HepG2 (cell line): ENCODE measurements around the gene USP7. TPM values are rescaled to one million over a fixed set of nuclear protein-coding genes. Genes with fewer than 3 reads are reported as not detected.
A peak's percentile ranks its signal among the peaks of the same experiment; 100 is the strongest.

ENCODE experiments used
- ATAC-seq: fragments of 200-7000 bp; cut with Tn5 transposase; 3 replicates; pipeline ENCODE4 v1.9.1; 2020; ENCODE audit warnings: mild to moderate bottlenecking, moderate library complexity
- BruUV-seq: library from RNA; stranded (reverse); fragments of 400-500 nt; replicated peaks from 2 replicates; lab custom pipeline; 2021; lab: Mats Ljungman, UMichigan
- CTCF ChIA-PET: fragments of 300-600 bp; formaldehyde crosslinking; extraction: SDS; loops from one replicate; lab custom pipeline; 2021; ENCODE audit warnings: low total read pairs, inconsistent platforms, low intra/inter-chr PET ratio; lab: Yijun Ruan, JAX
- POLR2A ChIA-PET: fragments of 350-600 bp; sonication (Branson Sonifier 250); formaldehyde crosslinking; loops from one replicate; lab custom pipeline; 2020; ENCODE audit warnings: antibody characterized with exemption, inconsistent platforms; lab: Yijun Ruan, JAX
- DNase-seq: peaks from one replicate; pipeline ENCODE4 v3.0.0-alpha.2; 2015; ENCODE audit warnings: low spot score
- FAIRE-seq: peaks from 3 replicates; lab custom pipeline; 2011; peaks lifted over from hg19 to GRCh38; lab: Jason Lieb, UNC
- H2AFZ ChIP-seq: one replicate; pipeline ENCODE4 v1.6.1; 2011; ENCODE audit warnings: low read length, inconsistent platforms
- H3K27ac ChIP-seq: fragments of 300-600 bp; 3 replicates; pipeline ENCODE4 v1.8.0; 2011; ENCODE audit warnings: mixed run types, mild to moderate bottlenecking, mixed read lengths, low read length, inconsistent platforms; ENCODE audit not compliant: insufficient read depth; ENCODE audit errors: extremely low read length
- H3K27me3 ChIP-seq, 2 experiments: fragments of 200-600 bp in 1 of 2; 2 replicates in 1 of 2; 3 replicates in 1 of 2; pipeline versions ENCODE4 v1.6.0 to v1.8.0; 2011; ENCODE audit warnings: low read length in 2 of 2, mild to moderate bottlenecking in 2 of 2, moderate library complexity in 2 of 2, inconsistent platforms in 1 of 2; ENCODE audit not compliant: insufficient read depth in 2 of 2, control insufficient read depth in 1 of 2
- H3K36me3 ChIP-seq, 2 experiments: fragments of 200-600 bp in 1 of 2; replicated peaks in 1 of 2; 2 replicates in 1 of 2; 3 replicates in 1 of 2; pipeline versions ENCODE4 v1.5.1 to v1.8.0; 2011; ENCODE audit warnings: low read length in 2 of 2, inconsistent platforms in 1 of 2; ENCODE audit not compliant: insufficient read depth in 2 of 2, control insufficient read depth in 1 of 2
- H3K4me1 ChIP-seq: 2 replicates; pipeline ENCODE4 v1.5.1; 2012; ENCODE audit warnings: low read length, inconsistent platforms; ENCODE audit not compliant: insufficient read depth
- H3K4me2 ChIP-seq: 2 replicates; pipeline ENCODE4 v1.6.0; 2011; ENCODE audit warnings: low read depth, low read length, inconsistent platforms
- H3K4me3 ChIP-seq, 3 experiments: fragments of 200-600 bp in 1 of 3; sonication (generic), shearing (Covaris generic) in 1 of 3; replicated peaks in 1 of 3; 2 replicates each; pipeline ENCODE4 v1.5.1; 2011 to 2016; ENCODE audit warnings: low read length in 3 of 3, inconsistent platforms in 2 of 3, low read depth in 2 of 3, mild to moderate bottlenecking in 2 of 3, control low read depth in 1 of 3, mixed read lengths in 1 of 3; ENCODE audit not compliant: insufficient read depth in 1 of 3
- H3K79me2 ChIP-seq: one replicate; pipeline ENCODE4 v1.6.1; 2011; ENCODE audit warnings: low read length, inconsistent platforms; ENCODE audit not compliant: insufficient read depth
- H3K9ac ChIP-seq: 2 replicates; pipeline ENCODE4 v1.6.0; 2011; ENCODE audit warnings: mild to moderate bottlenecking, low read depth, low read length, inconsistent platforms; ENCODE audit not compliant: insufficient read depth
- H3K9me3 ChIP-seq: 2 replicates; pipeline ENCODE4 v1.5.1; 2012; ENCODE audit warnings: mild to moderate bottlenecking, low read length
- H4K20me1 ChIP-seq: 2 replicates; pipeline ENCODE4 v1.6.0; 2011; ENCODE audit warnings: inconsistent platforms, mild to moderate bottlenecking, low read length, moderate library complexity; ENCODE audit not compliant: insufficient read depth
- HNRNPLL ChIP-seq: fragments of 200-400 bp; formaldehyde crosslinking; IDR thresholded peaks from 2 replicates; pipeline ENCODE4 v1.6.1; 2017; ENCODE audit warnings: mild to moderate bottlenecking, low read depth, low read length; ENCODE audit not compliant: poor library complexity, severe bottlenecking
- KLF13 ChIP-seq: sonication (generic); formaldehyde crosslinking; IDR thresholded peaks from 2 replicates; pipeline ENCODE4 v1.4.0; 2020; ENCODE audit warnings: mild to moderate bottlenecking, missing genetic modification reagents
- NCOA1 ChIP-seq: sonication (generic); formaldehyde crosslinking; IDR thresholded peaks from 2 replicates; pipeline ENCODE4 v1.9.0; 2021; ENCODE audit warnings: missing genetic modification reagents
- NFATC3 ChIP-seq: sonication (generic); formaldehyde crosslinking; IDR thresholded peaks from 2 replicates; pipeline ENCODE4 v1.5.1; 2020; ENCODE audit warnings: mild to moderate bottlenecking, missing genetic modification reagents
- POLR2A ChIP-seq, 2 experiments: IDR thresholded peaks; 2 replicates each; pipeline ENCODE4 v1.6.1; 2011; ENCODE audit warnings: low read depth in 2 of 2, low read length in 2 of 2, mild to moderate bottlenecking in 1 of 2, moderate library complexity in 1 of 2; ENCODE audit not compliant: insufficient read depth in 1 of 2
- SOX6 ChIP-seq, 2 experiments: fragments of 450-650 bp in 1 of 2; sonication (generic) in 1 of 2; formaldehyde crosslinking in 1 of 2; IDR thresholded peaks; 2 replicates each; pipeline versions ENCODE4 v1.4.0 to v1.6.1; 2017 to 2020; ENCODE audit warnings: antibody characterized with exemption in 1 of 2, mild to moderate bottlenecking in 1 of 2, missing genetic modification reagents in 1 of 2
- SRSF4 ChIP-seq: fragments of 200-400 bp; formaldehyde crosslinking; IDR thresholded peaks from one replicate; pipeline ENCODE4 v1.6.1; 2018; ENCODE audit warnings: mild to moderate bottlenecking, low read depth, low read length, moderate library complexity; ENCODE audit not compliant: poor library complexity, severe bottlenecking
- THYN1 ChIP-seq: sonication (generic); formaldehyde crosslinking; IDR thresholded peaks from 2 replicates; pipeline ENCODE4 v1.8.1; 2023; ENCODE audit warnings: low read depth, mild to moderate bottlenecking, moderate library complexity, missing genetic modification reagents, borderline replicate concordance
- ZKSCAN1 ChIP-seq: fragments of 150-350 bp; IDR thresholded peaks from 2 replicates; pipeline ENCODE4 v1.6.1; 2014; ENCODE audit warnings: low read length
- ZMYM3 ChIP-seq: sonication (generic); formaldehyde crosslinking; IDR thresholded peaks from 2 replicates; pipeline ENCODE4 v1.5.1; 2020; ENCODE audit warnings: mild to moderate bottlenecking, missing genetic modification reagents
- ZNF101 ChIP-seq: sonication (generic); formaldehyde crosslinking; IDR thresholded peaks from 2 replicates; pipeline ENCODE4 v1.4.0; 2020; ENCODE audit warnings: mild to moderate bottlenecking, low read depth, missing genetic modification reagents, borderline replicate concordance
- ZNF263 ChIP-seq: sonication (generic); formaldehyde crosslinking; IDR thresholded peaks from 2 replicates; pipeline ENCODE4 v1.4.0; 2020; ENCODE audit warnings: missing genetic modification reagents
- ZNF3 ChIP-seq: IDR thresholded peaks from 2 replicates; pipeline ENCODE4 v1.7.0; 2017; ENCODE audit warnings: inconsistent platforms
- ZNF317 ChIP-seq: sonication (generic); formaldehyde crosslinking; IDR thresholded peaks from 2 replicates; pipeline ENCODE4 v1.5.0; 2020; ENCODE audit warnings: mild to moderate bottlenecking, missing genetic modification reagents
- ZNF550 ChIP-seq: sonication (generic); formaldehyde crosslinking; IDR thresholded peaks from 2 replicates; pipeline ENCODE4 v1.4.0; 2020; ENCODE audit warnings: mild to moderate bottlenecking, missing genetic modification reagents, borderline replicate concordance
- ZNF616 ChIP-seq: sonication (generic); formaldehyde crosslinking; IDR thresholded peaks from 2 replicates; pipeline ENCODE4 v1.5.0; 2020; ENCODE audit warnings: low read depth, mild to moderate bottlenecking, missing genetic modification reagents
- ZSCAN21 ChIP-seq: sonication (generic); formaldehyde crosslinking; IDR thresholded peaks from 2 replicates; pipeline ENCODE4 v1.8.0; 2022; ENCODE audit warnings: mild to moderate bottlenecking, missing genetic modification reagents, moderate library complexity, borderline replicate concordance
- WGBS: methylation state at CpG from one replicate; pipeline ENCODE4 v1.1.6; 2017; ENCODE audit warnings: low lambda C conversion rate; 5-methylcytosine and 5-hydroxymethylcytosine counted together
- in situ Hi-C: cut with HindIII; loops from 2 replicates; pipeline ENCODE4 v1.10.0; 2017; ENCODE audit warnings: low pct_unique_long_range_greater_than_20kb; ENCODE audit not compliant: extremely low pct_ligation_motif_present
- intact Hi-C: fragments of 100-400 bp; cut with micrococcal nuclease; formaldehyde crosslinking; loops from one replicate; pipeline ENCODE4 v1.10.0; 2022; ENCODE audit not compliant: unreplicated experiment
- polyA plus RNA-seq, 8 experiments: library from polyadenylated mRNA; depleted of rRNA in 3 of 8; stranded (reverse) in 7 of 8; unstranded in 1 of 8; fragments of >200 nt; fragmentation: Illumina TruSeq in 4 of 8; extraction: Trizol in 4 of 8; gene quantifications; 2 replicates each; pipeline versions ENCODE4 v1.2.1 to v1.2.3, GENCODE V29; 2011 to 2016; ENCODE audit warnings: low read depth in 4 of 8, missing spikeins in 1 of 8, mixed read lengths in 1 of 8; ENCODE audit not compliant: insufficient read depth in 1 of 8
- total RNA-seq, 5 experiments: library from RNA; depleted of rRNA; stranded (reverse); fragments of >200 nt; fragmentation: Illumina TruSeq; extraction: Trizol; gene quantifications; 2 replicates each; pipeline ENCODE4 v1.2.3, GENCODE V29; 2016; ENCODE audit warnings: low read depth in 1 of 5
- TF ChIP-seq, protein P1 (sequence below): IDR thresholded peaks from 2 replicates; pipeline ENCODE4 v1.6.1; 2012; ENCODE audit warnings: inconsistent platforms
- TF ChIP-seq, protein P2 (sequence below): sonication (generic); formaldehyde crosslinking; IDR thresholded peaks from 2 replicates; pipeline ENCODE4 v1.4.0; 2020; ENCODE audit warnings: mild to moderate bottlenecking, missing genetic modification reagents
- TF ChIP-seq, protein P3 (sequence below): sonication (generic); formaldehyde crosslinking; IDR thresholded peaks from 2 replicates; pipeline ENCODE4 v1.5.0; 2020; ENCODE audit warnings: missing genetic modification reagents, mild to moderate bottlenecking, borderline replicate concordance
- TF ChIP-seq, protein P4 (sequence below): sonication (generic); formaldehyde crosslinking; IDR thresholded peaks from 2 replicates; pipeline ENCODE4 v1.4.0; 2020; ENCODE audit warnings: missing genetic modification reagents

Gene USP7
- total and polyA plus RNA-seq, 2 of the 13 experiments (the other 11 are each of a cell fraction or from before 2014, with no cell fraction given) = 52.5 to 173 TPM

DNA sequence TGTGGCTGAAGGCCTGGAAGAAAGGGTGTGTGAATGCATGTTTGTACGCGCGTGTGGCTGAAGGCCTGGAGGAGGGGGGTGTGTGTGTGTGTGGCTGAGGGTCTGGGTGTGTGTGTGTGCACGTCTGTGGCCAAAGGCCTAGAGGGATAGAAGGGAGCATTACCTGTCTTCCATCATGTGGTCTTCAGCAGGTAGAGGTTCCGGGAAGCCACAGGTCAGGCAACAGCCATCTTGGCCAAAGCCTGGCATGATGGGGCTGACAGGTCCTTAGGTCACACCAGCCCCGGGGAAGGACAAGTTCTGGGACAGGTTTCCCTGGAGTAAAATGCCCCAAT, 76.3 kb downstream of the USP7 start:
- FAIRE-seq (no peak), ATAC-seq (no peak), DNase-seq (no peak)
- Histone ChIP-seq H2AFZ (no peak overlapping the region), H3K4me2 (no peak overlapping the region), H3K9ac (no peak overlapping the region), H3K27me3 (no peaks in the 10 kb centered on the region), H3K36me3 (peaks cover 19 to 21% of the 10 kb centered on the region in 2 experiments), H3K4me3 (no peak overlapping the region), H3K9me3 (no peaks in the 10 kb centered on the region), H3K27ac (no peak overlapping the region), H3K4me1 (peaks cover 44% of the 10 kb centered on the region), H3K79me2 (no peaks in the 10 kb centered on the region), H4K20me1 (no peaks in the 10 kb centered on the region)
- in situ Hi-C loops = loop anchor here (25.0 kb wide), 1 partner anchor 225 kb away; the partner anchor contains the start of gene ABAT
- 96% methylated on average over 5 of the region's 6 CpGs for WGBS
- ChIA-PET POLR2A (interaction anchor here (14.5 kb wide), 1 partner anchor 20 kb away, joined by 235 read pairs; the partner anchor contains the start of gene CARHSP1), CTCF (no interaction called here)
- intact Hi-C loops = no loop called here
- no TSS peak for BruUV-seq
- TF ChIP-seq ZSCAN21 (CRISPR knock-in tag) (0 out of 2 replicates have a peak, but pooled peaks have one; percentile 11), ZKSCAN1 (no peak), POLR2A (IDR thresholded peaks at IDR 0.05; ENCODE audit: insufficient read depth in 1 of 2, low read depth in 2 of 2, low read length in 2 of 2) (peak in 1 of 2 experiments; percentile 7; a peak in 1 of 4 replicates), THYN1 (CRISPR knock-in tag) (no peak), ZNF616 (CRISPR knock-in tag) (no peak), ZNF317 (no peak), SRSF4 (no peak), KLF13 (CRISPR knock-in tag) (no peak), ZNF3 (CRISPR knock-in tag) (no peak), NCOA1 (CRISPR knock-in tag) (no peak), ZMYM3 (no peak), SOX6 (IDR thresholded peaks at IDR 0.05) (no peak), SOX6 (CRISPR knock-in tag; IDR thresholded peaks at IDR 0.05) (no peak), HNRNPLL (peak; percentile 92), ZNF263 (no peak), NFATC3 (CRISPR knock-in tag) (no peak), ZNF550 (CRISPR knock-in tag) (no peak), ZNF101 (no peak)
- TF ChIP-seq, protein P1, sequence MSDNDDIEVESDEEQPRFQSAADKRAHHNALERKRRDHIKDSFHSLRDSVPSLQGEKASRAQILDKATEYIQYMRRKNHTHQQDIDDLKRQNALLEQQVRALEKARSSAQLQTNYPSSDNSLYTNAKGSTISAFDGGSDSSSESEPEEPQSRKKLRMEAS = no peak
- TF ChIP-seq, protein P2, sequence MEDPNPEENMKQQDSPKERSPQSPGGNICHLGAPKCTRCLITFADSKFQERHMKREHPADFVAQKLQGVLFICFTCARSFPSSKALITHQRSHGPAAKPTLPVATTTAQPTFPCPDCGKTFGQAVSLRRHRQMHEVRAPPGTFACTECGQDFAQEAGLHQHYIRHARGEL = no peak
- TF ChIP-seq, protein P3, sequence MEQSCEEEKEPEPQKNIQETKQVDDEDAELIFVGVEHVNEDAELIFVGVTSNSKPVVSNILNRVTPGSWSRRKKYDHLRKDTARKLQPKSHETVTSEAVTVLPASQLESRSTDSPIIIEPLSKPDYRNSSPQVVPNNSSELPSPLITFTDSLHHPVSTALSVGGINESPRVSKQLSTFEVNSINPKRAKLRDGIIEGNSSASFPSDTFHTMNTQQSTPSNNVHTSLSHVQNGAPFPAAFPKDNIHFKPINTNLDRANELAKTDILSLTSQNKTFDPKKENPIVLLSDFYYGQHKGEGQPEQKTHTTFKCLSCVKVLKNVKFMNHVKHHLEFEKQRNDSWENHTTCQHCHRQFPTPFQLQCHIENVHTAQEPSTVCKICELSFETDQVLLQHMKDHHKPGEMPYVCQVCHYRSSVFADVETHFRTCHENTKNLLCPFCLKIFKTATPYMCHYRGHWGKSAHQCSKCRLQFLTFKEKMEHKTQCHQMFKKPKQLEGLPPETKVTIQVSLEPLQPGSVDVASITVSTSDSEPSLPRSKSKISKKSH (CRISPR knock-in tag) = peak; percentile 62; the same call in 1 of the 2 replicates
- TF ChIP-seq, protein P4, sequence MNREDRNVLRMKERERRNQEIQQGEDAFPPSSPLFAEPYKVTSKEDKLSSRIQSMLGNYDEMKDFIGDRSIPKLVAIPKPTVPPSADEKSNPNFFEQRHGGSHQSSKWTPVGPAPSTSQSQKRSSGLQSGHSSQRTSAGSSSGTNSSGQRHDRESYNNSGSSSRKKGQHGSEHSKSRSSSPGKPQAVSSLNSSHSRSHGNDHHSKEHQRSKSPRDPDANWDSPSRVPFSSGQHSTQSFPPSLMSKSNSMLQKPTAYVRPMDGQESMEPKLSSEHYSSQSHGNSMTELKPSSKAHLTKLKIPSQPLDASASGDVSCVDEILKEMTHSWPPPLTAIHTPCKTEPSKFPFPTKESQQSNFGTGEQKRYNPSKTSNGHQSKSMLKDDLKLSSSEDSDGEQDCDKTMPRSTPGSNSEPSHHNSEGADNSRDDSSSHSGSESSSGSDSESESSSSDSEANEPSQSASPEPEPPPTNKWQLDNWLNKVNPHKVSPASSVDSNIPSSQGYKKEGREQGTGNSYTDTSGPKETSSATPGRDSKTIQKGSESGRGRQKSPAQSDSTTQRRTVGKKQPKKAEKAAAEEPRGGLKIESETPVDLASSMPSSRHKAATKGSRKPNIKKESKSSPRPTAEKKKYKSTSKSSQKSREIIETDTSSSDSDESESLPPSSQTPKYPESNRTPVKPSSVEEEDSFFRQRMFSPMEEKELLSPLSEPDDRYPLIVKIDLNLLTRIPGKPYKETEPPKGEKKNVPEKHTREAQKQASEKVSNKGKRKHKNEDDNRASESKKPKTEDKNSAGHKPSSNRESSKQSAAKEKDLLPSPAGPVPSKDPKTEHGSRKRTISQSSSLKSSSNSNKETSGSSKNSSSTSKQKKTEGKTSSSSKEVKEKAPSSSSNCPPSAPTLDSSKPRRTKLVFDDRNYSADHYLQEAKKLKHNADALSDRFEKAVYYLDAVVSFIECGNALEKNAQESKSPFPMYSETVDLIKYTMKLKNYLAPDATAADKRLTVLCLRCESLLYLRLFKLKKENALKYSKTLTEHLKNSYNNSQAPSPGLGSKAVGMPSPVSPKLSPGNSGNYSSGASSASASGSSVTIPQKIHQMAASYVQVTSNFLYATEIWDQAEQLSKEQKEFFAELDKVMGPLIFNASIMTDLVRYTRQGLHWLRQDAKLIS (CRISPR knock-in tag) = no peak
